CD4-positive, alpha-beta T cell treated with Interleukin-21 for 1 hour (primary cell): ENCODE measurements around the gene GUCY1A2.

Experiments used
- DNase-seq: peaks from one replicate; pipeline ENCODE4 v3.0.0-alpha.2; 2020

GUCY1A2 gene

GRCh38 chr11:106724293-106724892, 293.9 kb downstream of the GUCY1A2 start:
- no peak for DNase-seq

DNA sequence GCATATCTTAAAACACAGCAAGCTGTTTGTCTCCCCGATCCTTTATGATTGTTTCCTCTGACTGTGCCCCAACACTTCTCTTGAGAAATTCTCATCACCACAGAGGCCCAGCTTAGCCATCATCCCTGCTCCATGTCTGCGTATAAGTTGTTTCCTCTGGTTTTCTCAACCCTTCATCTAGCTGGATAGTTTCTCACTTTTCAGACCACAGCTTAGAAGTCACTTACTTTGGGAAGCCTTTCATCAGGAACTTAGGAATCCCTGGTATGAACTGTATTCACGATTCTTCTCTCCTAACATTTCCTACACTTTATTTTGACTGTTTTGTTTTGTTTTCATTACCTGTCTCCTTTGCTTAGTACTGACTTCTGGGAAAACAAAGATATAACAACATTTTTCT, 295.2 kb downstream of the GUCY1A2 start:
- no peak for DNase-seq

DNA sequence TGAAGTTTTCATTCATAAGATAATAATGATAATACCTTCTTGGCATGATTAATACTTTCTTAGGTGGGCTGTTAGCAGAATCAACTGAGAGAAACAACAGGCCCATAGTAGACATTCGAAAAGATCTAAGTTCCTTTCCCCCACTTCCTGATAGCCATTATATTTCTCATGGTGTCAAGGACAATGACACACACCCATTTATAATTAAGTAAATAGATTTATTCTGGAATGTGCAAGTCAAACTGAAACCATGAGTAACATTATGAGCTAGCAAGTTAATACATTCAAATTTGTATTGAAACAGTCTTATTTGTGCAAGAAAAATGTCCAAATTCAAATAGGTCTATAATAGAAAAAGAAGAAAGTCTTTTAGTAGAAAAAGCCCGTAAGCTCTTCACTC, 301.1 kb downstream of the GUCY1A2 start:
- DNase-seq, result no peak

- DNase-seq, result no peak
These were observed 304.1 kb downstream of the GUCY1A2 start for GRCh38 chr11:106714199-106714598.

- no peak for DNase-seq
These were observed 309.9 kb downstream of the GUCY1A2 start for GRCh38 chr11:106708348-106708747.

GRCh38 chr11:106706355-106706754, 311.9 kb downstream of the GUCY1A2 start:
- no peak for DNase-seq

DNA sequence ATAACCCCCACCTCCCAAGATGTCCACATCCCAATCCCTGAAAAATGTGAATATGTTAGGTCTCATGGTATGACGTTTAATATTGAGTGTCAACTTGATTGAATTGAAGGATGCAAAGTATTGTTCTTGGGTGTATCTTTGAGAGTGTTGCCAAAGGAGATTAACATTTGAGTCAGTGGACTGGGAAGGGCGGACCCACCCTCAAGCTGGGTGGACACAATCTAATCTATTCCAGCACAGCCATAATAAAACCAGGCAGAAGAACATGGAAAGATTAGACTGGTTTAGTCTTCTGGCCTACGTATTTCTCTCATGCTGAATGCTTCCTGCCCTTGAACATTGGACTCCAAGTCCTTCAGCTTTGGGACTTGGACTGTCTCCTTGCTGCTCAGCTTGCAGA, 315.5 kb downstream of the GUCY1A2 start:
- DNase-seq, result no peak

- no peak for DNase-seq
These were observed 321.2 kb downstream of the GUCY1A2 start for GRCh38 chr11:106697058-106697457.

DNA sequence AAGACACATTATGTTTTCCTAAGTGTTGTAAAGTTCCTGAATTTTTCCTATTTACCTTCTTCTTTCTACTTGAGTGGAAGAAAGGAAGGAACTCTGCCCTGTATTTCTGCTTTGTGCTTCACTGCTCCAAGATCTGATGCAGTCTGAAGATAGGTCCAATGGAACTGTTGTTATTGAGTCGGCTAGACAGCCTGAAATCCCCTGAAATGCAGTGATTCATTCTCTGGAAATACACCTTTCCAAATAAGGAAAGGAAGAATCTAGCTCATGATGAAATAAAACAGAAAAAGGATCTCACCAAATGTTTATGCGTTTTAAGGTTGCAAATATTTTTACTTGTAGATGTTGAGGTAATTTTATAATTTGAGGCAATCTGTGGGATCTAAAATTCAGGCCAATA, 322.8 kb downstream of the GUCY1A2 start:
- DNase-seq, result no peak

GRCh38 chr11:106694501-106694900, 323.8 kb downstream of the GUCY1A2 start:
- no peak for DNase-seq

GRCh38 chr11:106691807-106692365, 326.4 kb downstream of the GUCY1A2 start:
- DNase-seq, result no peak

- DNase-seq, result no peak
These were observed 327.4 kb downstream of the GUCY1A2 start for GRCh38 chr11:106690923-106691322.

- no peak for DNase-seq
These were observed 333.3 kb downstream of the GUCY1A2 start for GRCh38 chr11:106684944-106685343.

DNA sequence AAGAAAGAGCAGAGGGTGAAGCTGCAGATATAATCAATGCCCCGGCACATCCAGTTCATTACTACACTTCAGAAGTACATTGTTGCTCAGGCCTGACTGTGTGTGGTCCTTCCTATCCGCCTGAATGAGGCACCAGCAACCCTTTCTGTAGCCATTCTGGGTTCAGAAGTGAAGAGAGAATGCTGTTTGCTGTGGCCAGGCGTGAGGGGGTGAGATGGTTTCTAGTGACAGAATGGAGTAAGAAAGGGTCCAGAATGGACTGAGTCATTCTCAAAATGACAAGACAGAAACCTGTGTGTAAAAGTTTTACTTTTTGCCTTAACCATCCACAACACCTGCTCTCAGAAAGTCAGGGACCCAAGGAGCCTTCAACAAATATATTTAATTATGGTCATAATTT, 334.8 kb downstream of the GUCY1A2 start:
- no peak for DNase-seq

- DNase-seq, result no peak
These were observed 336.8 kb downstream of the GUCY1A2 start for GRCh38 chr11:106681435-106681834.

DNA sequence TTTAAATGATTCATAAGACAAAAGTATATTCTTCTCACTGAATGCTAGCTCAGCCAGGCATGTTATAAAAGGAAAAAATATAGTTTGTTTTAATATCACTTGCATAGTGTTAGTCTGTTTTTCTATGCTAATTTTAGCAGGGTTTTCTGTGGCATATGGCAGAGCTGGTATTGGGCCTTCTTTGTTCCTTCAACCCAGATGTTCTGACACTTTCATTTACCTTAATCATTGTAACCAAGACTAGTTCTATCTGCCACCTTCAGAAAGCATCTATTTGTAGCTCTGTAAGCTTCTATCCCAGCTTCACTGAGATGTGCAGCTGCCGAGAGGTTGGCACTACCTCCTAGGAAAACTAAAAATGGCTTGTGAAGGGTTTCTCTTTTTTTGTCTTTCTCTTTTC, 338.7 kb downstream of the GUCY1A2 start:
- no peak for DNase-seq

GRCh38 chr11:106679181-106679580, 339.1 kb downstream of the GUCY1A2 start:
- no peak for DNase-seq

DNA sequence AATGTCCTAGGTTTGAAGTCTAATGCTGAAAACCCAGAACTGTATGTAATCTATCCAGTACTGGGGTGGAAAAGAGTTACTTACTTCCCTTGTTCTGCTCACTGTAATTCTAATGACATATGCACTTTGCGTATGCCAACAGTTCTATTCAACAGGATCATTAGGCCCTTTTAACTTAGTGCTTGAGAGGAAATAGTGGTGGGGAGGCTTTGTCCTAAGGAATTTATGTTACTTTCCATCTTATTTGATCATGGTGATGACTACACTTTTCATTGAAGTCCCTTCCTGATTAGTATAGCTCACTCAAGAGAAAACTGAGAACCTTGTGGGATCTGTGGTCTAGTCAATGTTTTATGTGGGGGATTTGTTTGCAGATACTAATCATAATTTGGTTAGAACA, 348.2 kb downstream of the GUCY1A2 start:
- no peak for DNase-seq

DNA sequence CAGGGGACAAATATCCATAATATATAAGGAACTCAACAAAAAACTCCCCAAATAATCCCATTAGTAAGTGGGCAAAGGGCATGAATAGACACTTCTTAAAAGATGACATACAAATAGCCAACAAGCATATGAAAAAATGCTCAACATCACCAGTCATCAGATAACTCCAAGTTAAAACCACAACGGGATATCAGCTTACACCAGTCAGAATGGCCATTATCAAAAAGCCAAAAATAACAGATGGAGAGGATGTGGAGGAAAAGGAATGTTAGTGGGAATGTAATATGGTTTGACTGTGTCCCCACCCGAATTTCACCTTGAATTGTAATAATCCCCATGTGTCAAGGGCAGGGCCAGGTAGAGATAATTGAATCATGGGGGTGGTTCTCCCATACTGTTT, 350.1 kb downstream of the GUCY1A2 start:
- no peak for DNase-seq

GRCh38 chr11:106656646-106657045, 361.6 kb downstream of the GUCY1A2 start:
- DNase-seq, result no peak

- no peak for DNase-seq
These were observed 373.5 kb downstream of the GUCY1A2 start for GRCh38 chr11:106644824-106645223.

DNA sequence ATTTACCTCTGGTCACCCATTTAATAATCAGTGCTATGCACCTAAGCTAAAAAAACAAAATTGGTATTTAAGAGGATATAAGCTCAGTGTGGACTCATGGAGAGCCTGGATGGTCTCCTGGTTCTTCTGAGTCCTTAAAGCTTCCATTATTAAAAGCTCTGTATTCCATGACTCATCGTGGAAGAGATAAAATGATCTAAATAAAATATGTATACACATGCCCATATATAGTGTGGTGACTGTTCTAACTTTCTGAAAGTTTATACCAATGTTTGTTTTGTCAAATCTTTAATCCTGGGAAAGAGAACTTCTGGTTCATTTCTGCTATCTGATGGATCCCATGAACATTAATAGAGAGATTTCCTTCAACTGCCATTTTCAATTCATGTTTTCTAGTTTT, 375.9 kb downstream of the GUCY1A2 start:
- no peak for DNase-seq

GRCh38 chr11:106632283-106632682, 386.0 kb downstream of the GUCY1A2 start:
- no peak for DNase-seq

DNA sequence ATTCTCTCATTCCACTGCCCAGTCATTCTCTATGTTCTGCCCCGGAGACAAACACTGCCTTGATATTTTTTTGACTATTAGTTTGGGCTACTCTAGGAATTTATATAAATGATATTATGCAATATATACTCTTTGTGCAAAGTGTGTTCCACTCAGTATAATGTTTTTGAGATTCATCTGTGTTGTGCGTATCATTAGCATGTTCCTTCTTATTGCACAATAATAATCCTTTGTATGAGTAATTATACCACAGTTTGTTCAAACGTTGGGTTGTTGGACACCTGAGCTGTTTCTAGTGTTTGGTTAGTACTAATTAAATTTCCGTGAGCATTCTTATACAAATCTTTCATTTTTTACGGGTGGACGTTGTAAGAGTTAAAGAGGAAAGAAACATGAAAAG, 390.6 kb downstream of the GUCY1A2 start:
- DNase-seq, result no peak

- no peak for DNase-seq
These were observed 392.7 kb downstream of the GUCY1A2 start for GRCh38 chr11:106625566-106625965.
